ENCODE results near the gene DPY19L2. TPM values are rescaled to one million over a fixed set of nuclear protein-coding genes. Genes with fewer than 3 reads are reported as not detected.
"Not testable (repeated sequence)": the region's sequence is repeated elsewhere in the genome, so short reads cannot be mapped to it uniquely, and the experiment has no call there.

The DPY19L2 gene
- total RNA-seq (24.5 TPM), polyA plus RNA-seq (ENCODE audit: insufficient read depth, low read depth, low replicate concordance) (17.8 TPM)
- long read RNA-seq, donor 1, partial matches to known transcripts = 0 of 3 reads
- long read RNA-seq, donor 1, other reads (novel, unspliced or antisense) = 0 of 3 reads
- long read RNA-seq, donor 2, transcript DPY19L2-203 (6 exons, 1,339 nt) = major isoform, 5 of 6 reads
- long read RNA-seq, donor 2, partial matches to known transcripts = 0 of 6 reads
- long read RNA-seq, donor 2, other reads (novel, unspliced or antisense) = 0 of 6 reads
- long read RNA-seq, donor 3, transcript DPY19L2-203 (6 exons, 1,339 nt) = major isoform, 8 of 9 reads
- long read RNA-seq, donor 3, partial matches to known transcripts = 0 of 9 reads
- long read RNA-seq, donor 3, other reads (novel, unspliced or antisense) = 0 of 9 reads
- long read RNA-seq, donor 4, transcript DPY19L2-203 (6 exons, 1,339 nt) = major isoform, 6 of 6 reads
- long read RNA-seq, donor 4, partial matches to known transcripts = 0 of 6 reads
- long read RNA-seq, donor 4, other reads (novel, unspliced or antisense) = 0 of 6 reads
- long read RNA-seq, donor 5 = 0 reads
- long read RNA-seq, donor 6, partial matches to known transcripts = 0 of 1 reads
- long read RNA-seq, donor 6, other reads (novel, unspliced or antisense) = 0 of 1 reads
- long read RNA-seq, donor 7, full-length matches to known transcripts = 4 of 9 reads
- long read RNA-seq, donor 7, partial matches to known transcripts = 1 of 9 reads
- long read RNA-seq, donor 7, other reads (novel, unspliced or antisense) = 4 of 9 reads
- long read RNA-seq, donor 8, full-length matches to known transcripts = 1 of 1 reads
- long read RNA-seq, donor 8, partial matches to known transcripts = 0 of 1 reads
- long read RNA-seq, donor 8, other reads (novel, unspliced or antisense) = 0 of 1 reads
- long read RNA-seq, donor 9 = 0 reads
- long read RNA-seq, donor 10, partial matches to known transcripts = 0 of 1 reads
- long read RNA-seq, donor 10, other reads (novel, unspliced or antisense) = 0 of 1 reads

DNA sequence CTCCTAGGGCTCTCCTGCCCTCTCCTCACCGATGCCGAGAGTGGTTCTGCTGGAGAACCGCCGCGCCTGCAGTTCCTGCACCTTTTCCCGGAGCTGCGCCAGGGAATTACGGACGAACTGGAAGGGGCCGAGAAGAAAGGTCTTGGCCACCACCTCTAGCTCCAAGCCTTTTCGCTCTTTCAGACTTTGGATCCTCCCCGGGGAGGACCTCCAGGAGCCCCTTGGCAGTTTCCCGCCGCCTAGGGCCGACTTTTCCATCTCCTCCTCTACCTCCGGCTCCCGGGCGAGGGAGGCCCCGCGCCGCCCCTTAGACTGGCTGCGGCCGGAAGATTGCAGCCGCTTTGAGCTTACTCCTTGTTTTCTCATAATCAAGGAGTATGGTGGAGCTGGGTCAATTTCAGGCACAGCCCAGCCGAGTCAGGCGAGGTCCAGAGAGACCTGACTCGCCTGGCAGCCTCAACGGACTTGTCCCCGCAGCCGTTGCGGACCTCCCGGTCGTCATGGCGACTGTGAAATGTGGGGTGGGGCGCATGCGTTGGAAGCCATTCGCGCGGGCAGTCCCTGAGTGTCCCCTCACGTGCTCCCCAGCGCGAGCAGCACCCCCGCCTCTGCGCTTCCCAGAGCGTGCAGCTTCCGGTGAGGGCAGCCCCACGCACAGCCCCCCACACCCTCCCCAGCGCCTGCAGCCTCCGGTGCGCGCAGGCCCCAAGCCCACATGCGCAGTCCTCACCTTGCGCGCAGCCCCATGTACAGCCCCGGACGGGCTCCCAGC lies at the start of gene DPY19L2:
Gene DPY19L2, minus strand, starts transcription at position 466 of the 772 bp plus-strand sequence. Its CDS starts 100 bp downstream, at position 366.
- intact Hi-C loops (cut with DNase I) = no loop called here
- peak within 1 kb of the TSS; percentile 65 to 72 (median 69) for H3K9ac ChIP-seq (ENCODE audit: low read length in 3 of 3)
- H3K36me3 ChIP-seq (ENCODE audit: control insufficient read depth in 2 of 3, insufficient read depth in 3 of 3, low read length in 3 of 3) = no peaks in the 10 kb centered on the region
- TF ChIP-seq CTCF (IDR thresholded peaks at IDR 0.05; ENCODE audit: borderline replicate concordance, extremely low read depth, insufficient read depth) = no peak
- no peaks in the 10 kb centered on the region for H3K4me1 ChIP-seq (ENCODE audit: control insufficient read depth in 2 of 3, insufficient read depth in 2 of 3, low read depth in 1 of 3, low read length in 3 of 3)
- no peaks in the 10 kb centered on the region for H3K27me3 ChIP-seq (ENCODE audit: control insufficient read depth, insufficient read depth, low read length)
- DNase-seq (peak; percentile 94 to 95 (median 94)), FAIRE-seq (no peak)
- H3K27ac ChIP-seq (ENCODE audit: low read depth in 2 of 2, low read length in 2 of 2) = peak within 1 kb of the TSS; percentile 89
- peak within 1 kb of the TSS; percentile 78 to 83 (median 82) for H3K4me3 ChIP-seq (ENCODE audit: low read length in 3 of 3)
- H3K9me3 ChIP-seq (ENCODE audit: control insufficient read depth in 2 of 3, insufficient read depth in 1 of 3, low read length in 3 of 3) = no peaks in the 10 kb centered on the region

GRCh38 chr12:63716891-63717290 lies 48.6 kb upstream of the DPY19L2 start:
- DNase-seq; FAIRE-seq; intact Hi-C loops (cut with DNase I): not testable (repeated sequence)

DNA sequence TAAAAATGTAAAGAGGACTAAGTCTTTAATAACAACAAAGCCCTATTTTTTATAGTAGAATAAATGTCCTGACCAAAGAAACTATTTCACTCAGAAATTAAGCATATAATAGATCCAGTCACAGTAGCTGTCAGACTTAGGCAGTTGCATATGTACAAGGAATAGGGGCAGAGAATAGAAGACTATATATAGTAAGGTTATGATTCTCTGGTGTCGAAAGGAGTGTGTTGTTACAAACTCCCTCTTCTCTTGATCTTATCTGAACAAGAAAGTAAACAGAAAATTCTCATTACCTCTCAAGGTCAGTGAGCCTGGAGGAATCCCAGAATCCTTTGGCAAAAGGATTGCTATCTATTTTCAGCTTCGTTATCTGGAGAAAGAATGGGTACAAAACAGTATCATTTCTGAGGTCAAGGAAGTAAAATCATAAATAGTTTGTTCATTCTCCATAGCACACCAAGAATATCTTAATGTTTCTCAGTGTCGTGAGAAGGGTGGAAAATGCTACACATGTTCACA lies 46.9 kb upstream of the DPY19L2 start:
- FAIRE-seq; H3K27ac ChIP-seq (ENCODE audit: low read depth in 2 of 2, low read length in 2 of 2); H3K9me3 ChIP-seq (ENCODE audit: control insufficient read depth in 2 of 3, insufficient read depth in 1 of 3, low read length in 3 of 3); intact Hi-C loops (cut with DNase I); DNase-seq; H3K27me3 ChIP-seq (ENCODE audit: control insufficient read depth, insufficient read depth, low read length); H3K36me3 ChIP-seq (ENCODE audit: control insufficient read depth in 2 of 3, insufficient read depth in 3 of 3, low read length in 3 of 3); H3K4me3 ChIP-seq (ENCODE audit: low read length in 3 of 3); H3K9ac ChIP-seq (ENCODE audit: low read length in 3 of 3); H3K4me1 ChIP-seq (ENCODE audit: control insufficient read depth in 2 of 3, insufficient read depth in 2 of 3, low read depth in 1 of 3, low read length in 3 of 3): not testable (repeated sequence)

More at GRCh38 chr12:63716891-63717290, 48.6 kb upstream of the DPY19L2 start:
- H3K36me3 ChIP-seq (ENCODE audit: control insufficient read depth in 2 of 3, insufficient read depth in 3 of 3, low read length in 3 of 3); H3K9ac ChIP-seq (ENCODE audit: low read length in 3 of 3); H3K27me3 ChIP-seq (ENCODE audit: control insufficient read depth, insufficient read depth, low read length); H3K9me3 ChIP-seq (ENCODE audit: control insufficient read depth in 2 of 3, insufficient read depth in 1 of 3, low read length in 3 of 3); H3K27ac ChIP-seq (ENCODE audit: low read depth in 2 of 2, low read length in 2 of 2); H3K4me3 ChIP-seq (ENCODE audit: low read length in 3 of 3); H3K4me1 ChIP-seq (ENCODE audit: control insufficient read depth in 2 of 3, insufficient read depth in 2 of 3, low read depth in 1 of 3, low read length in 3 of 3): not testable (repeated sequence)

DNA sequence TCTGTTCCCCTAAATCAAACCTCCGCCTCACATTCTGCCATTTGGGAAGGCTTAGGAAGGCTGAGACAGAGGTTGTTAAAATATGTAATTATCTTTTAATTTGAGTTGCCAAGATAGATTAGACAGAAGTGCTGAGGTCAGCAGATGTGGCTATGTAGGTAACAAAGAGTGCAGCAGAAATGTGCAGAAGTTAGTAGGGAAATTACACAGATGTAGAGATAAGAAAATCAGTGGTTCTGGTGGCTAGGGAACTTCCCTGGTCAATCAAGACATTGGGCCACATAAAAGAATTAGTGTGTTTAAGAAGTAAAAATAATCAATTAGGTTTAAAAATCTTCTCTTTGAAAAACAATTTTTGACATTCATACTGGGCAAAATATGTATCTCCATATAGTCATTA lies 46.1 kb upstream of the DPY19L2 start:
- not testable (repeated sequence) for FAIRE-seq; H3K27me3 ChIP-seq (ENCODE audit: control insufficient read depth, insufficient read depth, low read length)

GRCh38 chr12:63713681-63714075 lies 45.4 kb upstream of the DPY19L2 start:
- H3K27ac ChIP-seq (ENCODE audit: low read depth in 2 of 2, low read length in 2 of 2); H3K9me3 ChIP-seq (ENCODE audit: control insufficient read depth in 2 of 3, insufficient read depth in 1 of 3, low read length in 3 of 3); H3K9ac ChIP-seq (ENCODE audit: low read length in 3 of 3); H3K4me3 ChIP-seq (ENCODE audit: low read length in 3 of 3); FAIRE-seq; H3K36me3 ChIP-seq (ENCODE audit: control insufficient read depth in 2 of 3, insufficient read depth in 3 of 3, low read length in 3 of 3); intact Hi-C loops (cut with DNase I); H3K27me3 ChIP-seq (ENCODE audit: control insufficient read depth, insufficient read depth, low read length); DNase-seq; H3K4me1 ChIP-seq (ENCODE audit: control insufficient read depth in 2 of 3, insufficient read depth in 2 of 3, low read depth in 1 of 3, low read length in 3 of 3): not testable (repeated sequence)

More for the DNA sequence above, 46.1 kb upstream of the DPY19L2 start:
- intact Hi-C loops (cut with DNase I); H3K4me3 ChIP-seq (ENCODE audit: low read length in 3 of 3); H3K4me1 ChIP-seq (ENCODE audit: control insufficient read depth in 2 of 3, insufficient read depth in 2 of 3, low read depth in 1 of 3, low read length in 3 of 3); DNase-seq; H3K36me3 ChIP-seq (ENCODE audit: control insufficient read depth in 2 of 3, insufficient read depth in 3 of 3, low read length in 3 of 3); H3K27ac ChIP-seq (ENCODE audit: low read depth in 2 of 2, low read length in 2 of 2); H3K9ac ChIP-seq (ENCODE audit: low read length in 3 of 3); H3K9me3 ChIP-seq (ENCODE audit: control insufficient read depth in 2 of 3, insufficient read depth in 1 of 3, low read length in 3 of 3): not testable (repeated sequence)

GRCh38 chr12:63712979-63713680 lies 44.8 kb upstream of the DPY19L2 start:
- FAIRE-seq; H3K9ac ChIP-seq (ENCODE audit: low read length in 3 of 3); H3K36me3 ChIP-seq (ENCODE audit: control insufficient read depth in 2 of 3, insufficient read depth in 3 of 3, low read length in 3 of 3); H3K27ac ChIP-seq (ENCODE audit: low read depth in 2 of 2, low read length in 2 of 2); DNase-seq; H3K4me1 ChIP-seq (ENCODE audit: control insufficient read depth in 2 of 3, insufficient read depth in 2 of 3, low read depth in 1 of 3, low read length in 3 of 3); H3K27me3 ChIP-seq (ENCODE audit: control insufficient read depth, insufficient read depth, low read length); H3K4me3 ChIP-seq (ENCODE audit: low read length in 3 of 3); intact Hi-C loops (cut with DNase I); H3K9me3 ChIP-seq (ENCODE audit: control insufficient read depth in 2 of 3, insufficient read depth in 1 of 3, low read length in 3 of 3): not testable (repeated sequence)

Measured in kidney (tissue), 22 donors.